ENCODE measurements around the gene C6. TPM values are rescaled to one million over a fixed set of nuclear protein-coding genes. Genes with fewer than 3 reads are reported as not detected.
"Not testable (repeated sequence)": the region's sequence is repeated elsewhere in the genome, so short reads cannot be mapped to it uniquely, and the experiment has no call there.

Gene C6
- total RNA-seq, 2 experiments from 2014 or later = not detected

GRCh38 chr5:41214182-41214581, 850 bp upstream of the C6 start:
- POLR2A ChIA-PET = interaction anchor here (2.0 kb wide), 1 partner anchor 10 kb away, joined by 7 read pairs; no protein-coding TSS in a partner anchor
- Histone ChIP-seq H4K20me1 (ENCODE audit: insufficient read depth, low read length) (no peaks in the 10 kb centered on the region), H3K4me1 (ENCODE audit: insufficient read depth, low read length, poor library complexity, severe bottlenecking) (no peaks in the 10 kb centered on the region), H3K36me3 (ENCODE audit: insufficient read depth, low read length) (no peaks in the 10 kb centered on the region), H3K9me2 (ENCODE audit: insufficient read depth, low read length) (no peaks in the 10 kb centered on the region), H3K9me3 (ENCODE audit: low read length) (no peaks in the 10 kb centered on the region), H3K4me2 (ENCODE audit: low read length) (no peak overlapping the region), H3K4me3 (ENCODE audit: low read depth, low read length, poor library complexity, severe bottlenecking) (no peak overlapping the region), H2AFZ (ENCODE audit: low read length) (no peak overlapping the region), H3K27ac (ENCODE audit: low read depth, low read length, poor library complexity, severe bottlenecking) (no peak overlapping the region), H3K79me2 (ENCODE audit: insufficient read depth, low read depth, low read length) (no peaks in the 10 kb centered on the region)
- TF ChIP-seq EZH2phosphoT487 (IDR thresholded peaks at IDR 0.05; ENCODE audit: borderline replicate concordance, low read depth, low read length) = no peak
- intact Hi-C loops (cut with micrococcal nuclease; ENCODE audit: unreplicated experiment) = no loop called here
- CTCF ChIA-PET (ENCODE audit: unreplicated experiment) = no interaction called here
- DNase-seq (ENCODE audit: low spot score) = no peak
- no TSS peak for BruUV-seq (replicated peaks)

- no peak overlapping the region for H3K4me3 ChIP-seq (ENCODE audit: low read depth, low read length, poor library complexity, severe bottlenecking)
- H3K9me3 ChIP-seq (ENCODE audit: low read length) = no peaks in the 10 kb centered on the region
- no peak overlapping the region for H3K27ac ChIP-seq (ENCODE audit: low read depth, low read length, poor library complexity, severe bottlenecking)
- no peaks in the 10 kb centered on the region for H3K4me1 ChIP-seq (ENCODE audit: insufficient read depth, low read length, poor library complexity, severe bottlenecking)
- CTCF ChIA-PET (ENCODE audit: unreplicated experiment) = no interaction called here
- intact Hi-C loops (cut with micrococcal nuclease; ENCODE audit: unreplicated experiment) = no loop called here
- POLR2A ChIA-PET = interaction anchor here (1.7 kb wide), 1 partner anchor 19 kb away, joined by 4 read pairs; no protein-coding TSS in a partner anchor
- H4K20me1 ChIP-seq (ENCODE audit: insufficient read depth, low read length) = no peaks in the 10 kb centered on the region
- H3K36me3 ChIP-seq (ENCODE audit: insufficient read depth, low read length) = no peaks in the 10 kb centered on the region
- DNase-seq (ENCODE audit: low spot score) = no peak
- no peaks in the 10 kb centered on the region for H3K79me2 ChIP-seq (ENCODE audit: insufficient read depth, low read depth, low read length)
- no peak overlapping the region for H2AFZ ChIP-seq (ENCODE audit: low read length)
- BruUV-seq (replicated peaks) = no TSS peak
- no peak for TF ChIP-seq CTCF (conservative IDR thresholded peaks at IDR 0.05; ENCODE audit: low read length)
- no peak for TF ChIP-seq EZH2phosphoT487 (IDR thresholded peaks at IDR 0.05; ENCODE audit: borderline replicate concordance, low read depth, low read length)
- H3K9me2 ChIP-seq (ENCODE audit: insufficient read depth, low read length) = no peaks in the 10 kb centered on the region
- no peak overlapping the region for H3K4me2 ChIP-seq (ENCODE audit: low read length)
Observed at GRCh38 chr5:41212935-41213334, 397 bp downstream of the C6 start.

GRCh38 chr5:41211417-41211816, 1.9 kb downstream of the C6 start:
- no peak for DNase-seq (ENCODE audit: low spot score)
- Histone ChIP-seq H3K4me1 (ENCODE audit: insufficient read depth, low read length, poor library complexity, severe bottlenecking) (no peaks in the 10 kb centered on the region), H3K4me2 (ENCODE audit: low read length) (no peak overlapping the region), H3K27ac (ENCODE audit: low read depth, low read length, poor library complexity, severe bottlenecking) (no peak overlapping the region), H3K36me3 (ENCODE audit: insufficient read depth, low read length) (no peaks in the 10 kb centered on the region), H3K9me2 (ENCODE audit: insufficient read depth, low read length) (no peaks in the 10 kb centered on the region), H2AFZ (ENCODE audit: low read length) (no peak overlapping the region), H3K79me2 (ENCODE audit: insufficient read depth, low read depth, low read length) (no peaks in the 10 kb centered on the region), H3K9me3 (ENCODE audit: low read length) (no peaks in the 10 kb centered on the region), H3K4me3 (ENCODE audit: low read depth, low read length, poor library complexity, severe bottlenecking) (no peak overlapping the region), H4K20me1 (ENCODE audit: insufficient read depth, low read length) (no peaks in the 10 kb centered on the region)
- no TSS peak for BruUV-seq (replicated peaks)
- ChIA-PET CTCF (ENCODE audit: unreplicated experiment) (no interaction called here), POLR2A (interaction anchor here (0.6 to 1.7 kb wide), 2 partner anchors 20 to 32 kb away, joined by 3 to 4 read pairs; no protein-coding TSS in a partner anchor)
- TF ChIP-seq CTCF (conservative IDR thresholded peaks at IDR 0.05; ENCODE audit: low read length) (no peak), EZH2phosphoT487 (IDR thresholded peaks at IDR 0.05; ENCODE audit: borderline replicate concordance, low read depth, low read length) (no peak)
- intact Hi-C loops (cut with micrococcal nuclease; ENCODE audit: unreplicated experiment) = no loop called here

- DNase-seq (ENCODE audit: low spot score); POLR2A ChIA-PET; BruUV-seq (replicated peaks); H2AFZ ChIP-seq (ENCODE audit: low read length); H3K79me2 ChIP-seq (ENCODE audit: insufficient read depth, low read depth, low read length); H3K4me2 ChIP-seq (ENCODE audit: low read length); H4K20me1 ChIP-seq (ENCODE audit: insufficient read depth, low read length); H3K27ac ChIP-seq (ENCODE audit: low read depth, low read length, poor library complexity, severe bottlenecking); H3K9me3 ChIP-seq (ENCODE audit: low read length); intact Hi-C loops (cut with micrococcal nuclease; ENCODE audit: unreplicated experiment); H3K9me2 ChIP-seq (ENCODE audit: insufficient read depth, low read length); H3K4me1 ChIP-seq (ENCODE audit: insufficient read depth, low read length, poor library complexity, severe bottlenecking); CTCF ChIA-PET (ENCODE audit: unreplicated experiment); H3K36me3 ChIP-seq (ENCODE audit: insufficient read depth, low read length); H3K4me3 ChIP-seq (ENCODE audit: low read depth, low read length, poor library complexity, severe bottlenecking): not testable (repeated sequence)
Observed at GRCh38 chr5:41205475-41205874, 7.9 kb downstream of the C6 start.
